Stimulated activated naive CD8-positive, alpha-beta T cell treated with anti-CD3 and anti-CD28 coated beads, Interleukin-15, amount 100 ng/mL, for 72 hours (primary cell): ENCODE measurements around the gene GFY.
A peak's percentile ranks its signal among the peaks of the same experiment; 100 is the strongest.
"Not testable (repeated sequence)": the region's sequence is repeated elsewhere in the genome, so short reads cannot be mapped to it uniquely, and the experiment has no call there.

Experiments
- ATAC-seq: fragments of 150-1000 bp; cut with Tn5 transposase; 2 replicates; pipeline ENCODE4 v1.10.0; 2021; ENCODE audit warnings: mild to moderate bottlenecking, moderate library complexity
- DNase-seq, 2 donors: peaks; one replicate each; pipeline ENCODE4 v3.0.0; 2021 to 2022
- H3K27ac Mint-ChIP-seq, 2 donors: one replicate each; pipeline ENCODE4 v1.8.0; 2022; ENCODE audit warnings: mild to moderate bottlenecking in 2 of 2, mixed read lengths in 2 of 2, moderate library complexity in 2 of 2
- H3K27me3 Mint-ChIP-seq: one replicate; pipeline ENCODE4 v1.8.0; 2022; ENCODE audit warnings: mixed read lengths
- H3K4me1 Mint-ChIP-seq: one replicate; pipeline ENCODE4 v1.8.0; 2022; ENCODE audit warnings: mild to moderate bottlenecking, mixed read lengths
- H3K4me3 Mint-ChIP-seq, 2 donors: one replicate each; pipeline ENCODE4 v1.8.0; 2022; ENCODE audit warnings: mild to moderate bottlenecking in 2 of 2, mixed read lengths in 2 of 2, moderate library complexity in 1 of 2
- H3K9me3 Mint-ChIP-seq, 2 donors: one replicate each; pipeline ENCODE4 v1.8.0; 2022; ENCODE audit warnings: mixed read lengths in 2 of 2

Gene GFY

DNA sequence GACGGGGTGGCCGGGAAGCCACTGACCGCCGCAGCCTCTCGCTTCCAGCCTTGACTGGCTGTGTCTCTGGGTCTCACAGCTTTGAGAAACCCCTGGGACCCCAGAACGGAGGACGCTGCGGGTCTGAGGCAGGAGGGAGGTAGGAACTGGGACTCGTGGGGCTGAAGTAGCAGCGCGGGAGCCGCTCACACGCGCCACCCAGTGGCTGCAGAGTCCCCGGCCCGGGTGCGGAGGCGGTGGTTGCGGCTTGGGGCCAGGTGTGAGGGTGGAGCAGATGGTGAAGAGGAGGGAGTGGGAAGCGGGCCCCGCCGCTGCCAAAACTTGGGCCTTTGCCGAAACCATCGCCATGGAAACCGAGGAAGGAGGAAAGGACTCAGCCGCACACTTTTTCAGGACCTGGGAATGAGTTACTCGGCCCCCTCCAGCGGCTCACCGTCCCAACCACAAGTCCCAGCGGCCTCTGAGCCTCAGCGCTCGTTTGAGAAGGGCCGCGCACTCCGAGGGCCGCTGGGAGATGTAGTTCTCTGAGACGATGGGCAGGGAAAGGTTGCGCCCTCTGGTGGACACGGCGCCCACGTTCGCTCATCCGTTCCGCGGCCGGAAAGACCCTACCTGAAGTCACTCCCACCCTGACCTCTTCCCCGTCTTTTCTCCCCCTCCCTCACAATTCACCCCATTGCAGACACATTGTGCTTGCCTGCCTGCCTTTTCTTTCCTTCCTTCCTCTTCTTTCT, 18.3 kb downstream of the GFY start:
- DNase-seq (peak; percentile 95 to 97), ATAC-seq (peak; percentile 93)
- Mint-ChIP-seq H3K27ac (peak overlapping the region; percentile 41 to 79), H3K4me3 (peak overlapping the region; percentile 74 to 84), H3K9me3 (no peaks in the 10 kb centered on the region), H3K27me3 (peaks cover 43% of the 10 kb centered on the region), H3K4me1 (peaks cover 59% of the 10 kb centered on the region)

GRCh38 chr19:49444100-49444700, 19.0 kb downstream of the GFY start:
- H3K27ac Mint-ChIP-seq, result peak overlapping the region; percentile 1 to 84
- H3K4me3 Mint-ChIP-seq, result peak overlapping the region; percentile 74 to 84
- H3K27me3 Mint-ChIP-seq, result peaks cover 37% of the 10 kb centered on the region
- ATAC-seq, DNase-seq, H3K9me3 Mint-ChIP-seq: not testable (repeated sequence)
- peaks cover 65% of the 10 kb centered on the region for H3K4me1 Mint-ChIP-seq

GRCh38 chr19:49445997-49446396, 20.8 kb downstream of the GFY start:
- no peaks in the 10 kb centered on the region for H3K9me3 Mint-ChIP-seq
- peaks cover 77% of the 10 kb centered on the region for H3K4me1 Mint-ChIP-seq
- DNase-seq, result no peak
- no peak overlapping the region for H3K27ac Mint-ChIP-seq
- ATAC-seq, result no peak
- peaks cover 19% of the 10 kb centered on the region for H3K27me3 Mint-ChIP-seq
- H3K4me3 Mint-ChIP-seq, result no peak overlapping the region

DNA sequence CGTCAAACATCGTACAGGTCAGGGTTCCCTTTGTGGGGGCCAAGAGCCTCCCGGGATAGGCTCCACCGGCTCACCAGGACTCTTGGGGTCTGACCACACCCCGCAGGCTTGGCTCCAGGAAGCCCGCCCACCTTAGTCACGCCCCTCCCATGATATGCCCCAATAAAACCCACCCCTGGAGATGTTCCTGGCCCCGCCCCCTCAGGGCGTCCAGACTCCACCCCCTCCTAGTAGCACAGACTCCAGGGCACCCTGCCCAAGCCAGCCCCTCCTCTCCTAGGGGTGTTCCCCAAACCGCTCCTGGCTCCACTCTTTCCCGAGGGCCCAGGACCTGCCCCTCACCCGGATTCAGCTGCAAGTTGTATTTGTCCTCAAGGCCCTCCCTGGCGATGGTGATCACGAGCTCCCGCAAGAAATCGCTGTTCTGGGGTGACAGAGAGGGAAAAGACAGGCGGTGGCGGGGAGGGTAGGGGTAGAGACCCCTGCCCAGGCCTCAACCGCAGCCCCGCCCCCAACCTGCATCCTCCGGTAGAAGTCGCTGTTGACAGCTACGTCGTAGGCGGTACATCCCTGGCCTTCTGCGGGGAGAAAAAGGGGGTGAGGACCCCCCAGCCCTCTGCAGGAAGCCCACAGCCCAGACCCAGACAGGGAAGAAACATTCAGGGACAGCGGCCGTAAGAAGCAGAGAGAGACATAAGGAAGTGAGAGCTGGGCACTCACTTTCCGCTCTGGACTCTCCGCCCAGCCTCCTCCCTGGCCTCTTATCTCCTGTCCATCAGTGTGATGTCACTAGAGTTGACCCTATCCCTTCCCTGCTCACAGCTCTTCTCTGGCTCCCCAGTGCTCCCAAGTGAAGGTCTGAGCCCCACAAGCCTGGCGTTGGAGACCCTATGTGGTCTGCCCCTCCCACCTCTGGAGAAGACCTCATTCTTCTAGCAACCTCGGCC, 22.6 kb downstream of the GFY start:
- Mint-ChIP-seq H3K9me3 (no peaks in the 10 kb centered on the region), H3K4me3 (no peak overlapping the region), H3K27ac (peak overlapping the region in 1 of 2 donors; percentile 31), H3K4me1 (peaks cover 77% of the 10 kb centered on the region), H3K27me3 (peaks cover 1% of the 10 kb centered on the region)
- ATAC-seq (no peak), DNase-seq (no peak)

DNA sequence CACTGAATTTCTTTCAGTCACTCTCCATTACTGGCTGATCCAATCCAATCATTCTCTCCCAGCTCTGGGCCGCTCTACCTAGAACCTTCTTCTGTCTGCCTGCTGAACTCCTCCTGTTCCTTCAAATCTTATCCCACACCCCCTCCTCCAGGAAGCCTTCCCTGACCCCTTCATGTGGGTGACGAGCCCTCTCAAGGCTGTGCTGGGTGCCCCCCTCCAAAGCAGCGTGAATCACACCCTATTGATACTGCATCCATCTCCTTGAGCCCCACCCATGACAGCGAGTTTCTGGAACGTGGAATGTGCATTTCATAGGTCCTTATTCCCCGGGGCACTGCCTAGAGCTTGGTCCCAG, 23.2 kb downstream of the GFY start:
- H3K27me3 Mint-ChIP-seq, result no peaks in the 10 kb centered on the region
- H3K9me3 Mint-ChIP-seq, result no peaks in the 10 kb centered on the region
- no peak overlapping the region for H3K4me3 Mint-ChIP-seq
- ATAC-seq (no peak), DNase-seq (no peak)
- peaks cover 79% of the 10 kb centered on the region for H3K4me1 Mint-ChIP-seq
- peak overlapping the region in 1 of 2 donors; percentile 31 for H3K27ac Mint-ChIP-seq

DNA sequence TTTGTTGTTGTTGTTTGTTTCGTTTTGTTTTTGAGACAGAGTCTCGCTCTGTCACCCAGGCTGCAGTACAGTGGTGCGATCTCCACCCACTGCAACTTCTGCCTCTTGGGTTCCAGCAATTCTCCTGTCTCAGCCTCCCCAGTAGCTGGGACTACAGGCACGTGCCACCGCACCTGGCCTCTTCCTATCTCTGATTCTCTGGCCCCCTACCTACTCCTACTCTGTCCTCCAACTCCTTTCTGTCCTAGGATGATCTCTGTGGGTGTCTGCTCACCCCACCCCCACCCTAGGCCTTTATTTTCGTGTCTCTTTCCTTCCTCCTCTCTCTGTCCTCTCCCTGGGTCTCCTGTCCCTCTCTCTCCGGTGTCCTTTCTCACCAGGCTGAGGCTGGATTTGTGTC, 25.2 kb downstream of the GFY start:
- ATAC-seq, result no peak
- Mint-ChIP-seq H3K27ac (peak overlapping the region; percentile 10 to 99), H3K9me3 (no peaks in the 10 kb centered on the region)

GRCh38 chr19:49451430-49452181, 26.4 kb downstream of the GFY start, which contains the start of gene PIH1D1:
PIH1D1 (minus strand) TSS chr19:49451814; CDS start chr19:49451574, 240 bp downstream.
- DNase-seq (peak; percentile 93 to 97), ATAC-seq (peak; percentile 80)
- H3K27me3 Mint-ChIP-seq, result no peaks in the 10 kb centered on the region
- H3K4me3 Mint-ChIP-seq, result peak within 1 kb of the TSS; percentile 95 to 98
- H3K27ac Mint-ChIP-seq, result peak within 1 kb of the TSS; percentile 100
- H3K9me3 Mint-ChIP-seq, result no peaks in the 10 kb centered on the region
- peaks cover 78% of the 10 kb centered on the region for H3K4me1 Mint-ChIP-seq

More for the DNA sequence above, 25.2 kb downstream of the GFY start:
- Mint-ChIP-seq H3K4me3 (peak overlapping the region; percentile 95 to 98), H3K4me1 (peaks cover 73% of the 10 kb centered on the region), H3K27me3 (no peaks in the 10 kb centered on the region)
- no peak for DNase-seq

GRCh38 chr19:49453013-49453756, 28.0 kb downstream of the GFY start, which contains the start of gene ALDH16A1:
ALDH16A1 (plus strand) TSS chr19:49453225; CDS start chr19:49453332, 107 bp downstream.
- H3K27ac Mint-ChIP-seq, result peak within 1 kb of the TSS; percentile 100
- peaks cover 69% of the 10 kb centered on the region for H3K4me1 Mint-ChIP-seq
- no peaks in the 10 kb centered on the region for H3K9me3 Mint-ChIP-seq
- H3K27me3 Mint-ChIP-seq, result no peaks in the 10 kb centered on the region
- H3K4me3 Mint-ChIP-seq, result peak within 1 kb of the TSS; percentile 95 to 98
- ATAC-seq, result peak; percentile 93
- DNase-seq, result peak; percentile 99

DNA sequence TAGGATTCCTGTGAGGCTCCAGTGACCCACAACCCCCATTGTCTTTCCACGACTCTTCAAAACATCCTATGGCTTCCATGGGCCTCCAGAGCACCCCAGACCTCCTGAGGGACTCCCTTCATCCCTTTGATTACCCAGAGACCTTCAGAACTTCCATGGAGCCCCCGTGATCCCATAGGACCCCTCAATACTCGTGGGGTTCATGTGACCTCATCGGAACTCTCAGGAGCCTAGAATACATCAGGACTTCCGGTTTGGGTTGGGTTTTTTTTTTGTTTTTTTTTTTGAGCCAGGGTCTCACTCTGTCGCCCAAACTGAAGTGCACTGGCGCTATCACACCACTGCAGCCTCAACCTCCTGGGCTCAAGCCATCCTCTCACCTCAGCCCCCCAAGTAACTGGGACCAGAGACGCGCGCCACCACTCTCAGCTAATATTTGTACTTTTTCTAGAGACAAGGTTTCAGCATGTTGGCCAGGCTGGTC, 28.6 kb downstream of the GFY start:
- H3K9me3 Mint-ChIP-seq, result no peaks in the 10 kb centered on the region
- no peaks in the 10 kb centered on the region for H3K27me3 Mint-ChIP-seq
- peaks cover 66% of the 10 kb centered on the region for H3K4me1 Mint-ChIP-seq
- H3K4me3 Mint-ChIP-seq, result peak overlapping the region; percentile 95 to 98
- ATAC-seq (peak; percentile 1), DNase-seq (peak in 1 of 2 donors; percentile 30)
- H3K27ac Mint-ChIP-seq, result peak overlapping the region; percentile 100

DNA sequence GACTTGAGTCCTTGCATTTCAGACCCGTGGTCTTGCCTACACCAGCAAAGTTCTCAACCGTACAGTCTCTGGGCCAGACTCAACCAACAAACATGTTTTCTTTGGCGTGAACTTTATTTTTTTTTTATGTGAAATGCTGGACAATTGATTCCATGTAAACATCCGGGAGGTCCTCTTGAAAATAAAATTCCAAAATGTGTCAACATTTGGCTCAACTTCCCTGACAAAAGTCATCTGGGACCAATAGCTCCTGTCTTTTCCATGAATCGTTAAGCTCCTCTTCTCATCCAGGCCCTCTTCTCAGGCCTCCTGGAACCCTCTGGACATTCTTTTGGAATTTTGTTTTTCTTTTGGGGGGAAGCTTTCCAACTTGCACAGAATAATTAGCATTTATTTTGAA, 30.6 kb downstream of the GFY start:
- DNase-seq (no peak), ATAC-seq (no peak)
- no peaks in the 10 kb centered on the region for H3K27me3 Mint-ChIP-seq
- H3K4me1 Mint-ChIP-seq, result peaks cover 46% of the 10 kb centered on the region
- H3K4me3 Mint-ChIP-seq, result no peak overlapping the region
- no peaks in the 10 kb centered on the region for H3K9me3 Mint-ChIP-seq
- peak overlapping the region in 1 of 2 donors; percentile 14 for H3K27ac Mint-ChIP-seq

DNA sequence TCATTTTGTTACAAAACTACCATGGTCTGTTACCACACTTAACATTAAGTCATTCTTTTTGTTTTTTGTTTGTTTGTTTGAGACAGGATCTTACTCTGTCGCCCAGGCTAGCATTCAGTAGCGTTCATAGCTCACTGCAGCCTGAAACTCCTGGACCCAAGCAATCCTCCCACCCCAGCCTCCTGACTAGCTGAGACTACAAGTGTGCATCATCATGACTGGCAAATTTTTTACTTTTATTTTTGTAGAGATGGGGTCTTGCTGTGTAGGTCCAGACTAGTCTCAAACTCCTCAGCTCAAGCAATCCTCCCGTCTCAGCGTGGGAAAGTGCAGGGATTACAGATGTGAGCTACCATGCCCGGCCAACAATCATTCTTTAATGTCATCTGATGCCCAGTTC, 31.1 kb downstream of the GFY start:
- H3K4me3 Mint-ChIP-seq, result no peak overlapping the region
- peaks cover 41% of the 10 kb centered on the region for H3K4me1 Mint-ChIP-seq
- DNase-seq, result no peak
- H3K9me3 Mint-ChIP-seq, result no peaks in the 10 kb centered on the region
- H3K27ac Mint-ChIP-seq, result peak overlapping the region in 1 of 2 donors; percentile 14
- H3K27me3 Mint-ChIP-seq, result no peaks in the 10 kb centered on the region
- no peak for ATAC-seq

DNA sequence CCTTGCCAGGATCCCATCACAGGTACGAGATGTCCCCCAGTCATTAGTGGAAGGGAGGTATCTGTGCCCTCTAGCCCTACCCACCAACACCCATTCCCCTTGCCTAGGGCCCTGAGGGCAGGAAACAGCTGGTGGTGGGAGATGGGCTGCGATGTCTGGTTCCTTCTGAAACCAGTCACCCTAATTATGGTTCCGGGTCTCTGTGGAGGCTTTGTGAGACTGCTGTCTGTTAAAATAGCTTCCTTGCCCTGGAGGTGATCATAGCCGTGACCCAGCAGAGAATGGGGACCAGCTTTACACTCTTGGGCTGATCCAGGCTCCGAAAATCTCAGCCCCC, 33.3 kb downstream of the GFY start:
- Mint-ChIP-seq H3K27ac (peak overlapping the region in 1 of 2 donors; percentile 61), H3K9me3 (no peaks in the 10 kb centered on the region), H3K27me3 (no peaks in the 10 kb centered on the region), H3K4me3 (no peak overlapping the region), H3K4me1 (peaks cover 26% of the 10 kb centered on the region)
- ATAC-seq (no peak), DNase-seq (no peak)

GRCh38 chr19:49459388-49459787, 34.2 kb downstream of the GFY start:
- Mint-ChIP-seq H3K27ac (no peak overlapping the region), H3K27me3 (no peaks in the 10 kb centered on the region)

GRCh38 chr19:49461130-49461529, 35.9 kb downstream of the GFY start:
- not testable (repeated sequence) for ATAC-seq, H3K27me3 Mint-ChIP-seq, H3K4me3 Mint-ChIP-seq, H3K27ac Mint-ChIP-seq, DNase-seq, H3K9me3 Mint-ChIP-seq
- peaks cover 32% of the 10 kb centered on the region for H3K4me1 Mint-ChIP-seq

More at GRCh38 chr19:49459388-49459787, 34.2 kb downstream of the GFY start:
- no peak overlapping the region for H3K4me3 Mint-ChIP-seq
- ATAC-seq (no peak), DNase-seq (no peak)
- no peaks in the 10 kb centered on the region for H3K9me3 Mint-ChIP-seq
- H3K4me1 Mint-ChIP-seq, result peaks cover 27% of the 10 kb centered on the region
